SK-N-SH (cell line): ENCODE data around the gene NUDT12. TPM values are rescaled to one million over a fixed set of nuclear protein-coding genes. Genes with fewer than 3 reads are reported as not detected.

Source experiments
- CTCF ChIA-PET: fragments of 300-600, 350-600 bp; formaldehyde crosslinking; extraction: SDS; loops from one replicate; lab custom pipeline; 2021; lab: Yijun Ruan, JAX
- POLR2A ChIA-PET: fragments of 350-600 bp; sonication (Branson Sonifier 250); formaldehyde crosslinking; extraction: SDS; loops from one replicate; lab custom pipeline; 2020; ENCODE audit warnings: antibody characterized with exemption, inconsistent platforms; lab: Yijun Ruan, JAX
- DNase-seq: peaks from one replicate; pipeline ENCODE4 v3.0.0; 2012
- H2AFZ ChIP-seq: fragments of 200-600 bp; sonication (generic); 2 replicates; pipeline ENCODE4 v1.8.1; 2016; ENCODE audit warnings: antibody characterized with exemption, mild to moderate bottlenecking, low read depth
- H3F3A ChIP-seq: fragments of 200-600 bp; sonication (generic); replicated peaks from 2 replicates; pipeline ENCODE3; 2016; ENCODE audit warnings: antibody characterized with exemption, mild to moderate bottlenecking; ENCODE audit not compliant: insufficient read depth
- H3K27ac ChIP-seq, 2 experiments: fragments of 200-500 bp in 1 of 2; fragments of 200-600 bp in 1 of 2; sonication (Bioruptor generic) in 1 of 2; sonication (generic), shearing (Covaris generic) in 1 of 2; 2 replicates each; pipeline versions ENCODE4 v1.5.1 to v1.6.1; 2014 to 2016; ENCODE audit warnings: low read depth in 2 of 2, inconsistent platforms in 1 of 2, low read length in 1 of 2, mild to moderate bottlenecking in 1 of 2, mixed read lengths in 1 of 2
- H3K27me3 ChIP-seq: fragments of 200-600 bp; sonication (generic), shearing (Covaris generic); 2 replicates; pipeline ENCODE4 v1.6.1; 2016; ENCODE audit warnings: mixed run types; ENCODE audit not compliant: insufficient read depth
- H3K36me3 ChIP-seq, 2 experiments: fragments of 200-500 bp in 1 of 2; fragments of 200-600 bp in 1 of 2; sonication (Bioruptor generic) in 1 of 2; sonication (generic) in 1 of 2; replicated peaks in 1 of 2; 2 replicates each; pipeline versions ENCODE3 to v1.5.1; 2014 to 2016; ENCODE audit warnings: low read length in 1 of 2, mild to moderate bottlenecking in 1 of 2; ENCODE audit not compliant: insufficient read depth in 2 of 2, control insufficient read depth in 1 of 2
- H3K4me1 ChIP-seq, 2 experiments: fragments of 200-500 bp in 1 of 2; fragments of 200-600 bp in 1 of 2; sonication (Bioruptor generic) in 1 of 2; sonication (generic), shearing (Covaris generic) in 1 of 2; 2 replicates each; pipeline versions ENCODE4 v1.5.1 to v1.6.1; 2014 to 2016; ENCODE audit warnings: low read depth in 1 of 2, low read length in 1 of 2, mixed run types in 1 of 2; ENCODE audit not compliant: insufficient read depth in 2 of 2, control insufficient read depth in 1 of 2
- H3K4me2 ChIP-seq: fragments of 200-600 bp; sonication (generic), shearing (Covaris generic); 2 replicates; pipeline ENCODE4 v1.6.1; 2017; ENCODE audit warnings: mixed run types
- H3K4me3 ChIP-seq, 2 experiments: fragments of 200-500 bp in 1 of 2; fragments of 200-600 bp in 1 of 2; sonication (Bioruptor generic) in 1 of 2; sonication (generic), shearing (Covaris generic) in 1 of 2; 2 replicates each; pipeline versions ENCODE4 v1.5.1 to v1.8.1; 2014 to 2016; ENCODE audit warnings: low read depth in 2 of 2, inconsistent platforms in 1 of 2, low read length in 1 of 2, mild to moderate bottlenecking in 1 of 2, mixed read lengths in 1 of 2, moderate library complexity in 1 of 2
- H3K79me2 ChIP-seq: fragments of 200-600 bp; sonication (generic); 2 replicates; pipeline ENCODE4 v1.8.1; 2017; ENCODE audit warnings: mild to moderate bottlenecking; ENCODE audit not compliant: insufficient read depth
- H3K9ac ChIP-seq: fragments of 200-600 bp; sonication (generic); 2 replicates; pipeline ENCODE4 v1.6.1; 2017; ENCODE audit warnings: mixed run types
- H3K9me2 ChIP-seq: fragments of 200-600 bp; sonication (generic); 2 replicates; pipeline ENCODE4 v1.6.1; 2017; ENCODE audit warnings: mixed run types
- H3K9me3 ChIP-seq: fragments of 200-600 bp; sonication (generic); 2 replicates; pipeline ENCODE4 v1.6.1; 2017; ENCODE audit warnings: mixed run types, mild to moderate bottlenecking, moderate library complexity
- H4K20me1 ChIP-seq: fragments of 200-600 bp; sonication (generic); 2 replicates; pipeline ENCODE4 v1.6.1; 2017; ENCODE audit warnings: mild to moderate bottlenecking, mixed run types; ENCODE audit not compliant: insufficient read depth
- CHD2 ChIP-seq: fragments of 150-350 bp; IDR thresholded peaks from 2 replicates; pipeline ENCODE4 v1.6.1; 2018; ENCODE audit warnings: low read length; ENCODE audit not compliant: partially characterized antibody
- ELF1 ChIP-seq: IDR thresholded peaks from 2 replicates; pipeline ENCODE4 v1.4.0; 2012
- EP300 ChIP-seq, 2 experiments: IDR thresholded peaks; 2 replicates each; pipeline versions ENCODE4 v1.4.0 to v1.6.1; 2012; ENCODE audit warnings: borderline replicate concordance in 1 of 2, low read depth in 1 of 2, low read length in 1 of 2
- FOSL2 ChIP-seq: IDR thresholded peaks from 2 replicates; pipeline ENCODE4 v1.4.0; 2012; ENCODE audit warnings: low read depth, mild to moderate bottlenecking, moderate library complexity, borderline replicate concordance
- FOXJ3 ChIP-seq: sonication (generic); formaldehyde crosslinking; IDR thresholded peaks from 2 replicates; pipeline ENCODE4 v1.5.1; 2020; ENCODE audit warnings: mild to moderate bottlenecking, missing genetic modification reagents
- GABPA ChIP-seq: IDR thresholded peaks from 2 replicates; pipeline ENCODE4 v1.4.0; 2012; ENCODE audit warnings: low read depth, mild to moderate bottlenecking
- GATA2 ChIP-seq: sonication (generic); formaldehyde crosslinking; IDR thresholded peaks from 2 replicates; pipeline ENCODE4 v1.5.0; 2020; ENCODE audit warnings: mild to moderate bottlenecking, missing genetic modification reagents
- MEF2A ChIP-seq: IDR thresholded peaks from 2 replicates; pipeline ENCODE4 v1.4.0; 2012; ENCODE audit warnings: low read depth, borderline replicate concordance
- NFIC ChIP-seq: IDR thresholded peaks from 2 replicates; pipeline ENCODE4 v1.4.0; 2012; ENCODE audit warnings: borderline replicate concordance
- NRF1 ChIP-seq: IDR thresholded peaks from 2 replicates; pipeline ENCODE4 v1.6.1; 2012; ENCODE audit warnings: low read depth, mild to moderate bottlenecking, low read length
- POLR2AphosphoS5 ChIP-seq: IDR thresholded peaks from 2 replicates; pipeline ENCODE4 v1.6.1; 2012; ENCODE audit warnings: low read depth, low read length
- RCOR1 ChIP-seq: fragments of 150-350 bp; IDR thresholded peaks from 2 replicates; pipeline ENCODE4 v1.6.1; 2017; ENCODE audit warnings: antibody characterized with exemption, low read length
- RFX5 ChIP-seq: IDR thresholded peaks from 2 replicates; pipeline ENCODE4 v1.6.1; 2012; ENCODE audit warnings: mild to moderate bottlenecking, improper control_type of control experiment, low read length
- SIN3A ChIP-seq: IDR thresholded peaks from 2 replicates; pipeline ENCODE4 v1.6.1; 2012; ENCODE audit warnings: low read depth, mild to moderate bottlenecking, low read length, moderate library complexity, borderline replicate concordance
- SMC3 ChIP-seq: IDR thresholded peaks from 2 replicates; pipeline ENCODE4 v1.6.1; 2012; ENCODE audit warnings: low read depth, low read length, improper control_type of control experiment
- TAF1 ChIP-seq: IDR thresholded peaks from 2 replicates; pipeline ENCODE4 v1.6.1; 2012; ENCODE audit warnings: low read depth, mild to moderate bottlenecking, low read length, moderate library complexity, borderline replicate concordance
- WGBS: methylation state at CpG from one replicate; pipeline ENCODE4 v1.1.6; 2017; ENCODE audit warnings: low lambda C conversion rate; 5-methylcytosine and 5-hydroxymethylcytosine counted together
- polyA plus RNA-seq, 3 experiments: library from polyadenylated mRNA; depleted of rRNA; stranded (reverse); fragments of >200 nt; gene quantifications; 2 replicates each; pipeline ENCODE4 v1.2.3, GENCODE V29; 2012
- TF ChIP-seq, protein P1 (sequence below): fragments of 150-350 bp; IDR thresholded peaks from 2 replicates; pipeline ENCODE4 v1.6.1; 2017; ENCODE audit warnings: antibody characterized with exemption, low read length, low read depth, borderline replicate concordance
- TF ChIP-seq, protein P2 (sequence below): IDR thresholded peaks from 2 replicates; pipeline ENCODE4 v1.4.0; 2012; ENCODE audit warnings: low read depth
- TF ChIP-seq, protein P3 (sequence below): fragments of 200-600 bp; sonication (generic); IDR thresholded peaks from 2 replicates; pipeline ENCODE4 v1.6.1; 2017; ENCODE audit warnings: antibody characterized with exemption, mild to moderate bottlenecking, moderate library complexity
- TF ChIP-seq, protein P4 (sequence below): IDR thresholded peaks from 2 replicates; pipeline ENCODE4 v1.4.0; 2012; ENCODE audit warnings: low read depth, borderline replicate concordance

Gene NUDT12
- 4.9 and 8.1 TPM in 2 replicates for polyA plus RNA-seq (2012; rRNA removed)
- polyA plus RNA-seq (2012; cell fraction: cytosol; rRNA removed), result 6.6 and 8.0 TPM in 2 replicates
- 4.8 and 15.4 TPM in 2 replicates for polyA plus RNA-seq (2012; cell fraction: nucleus; rRNA removed)

DNA sequence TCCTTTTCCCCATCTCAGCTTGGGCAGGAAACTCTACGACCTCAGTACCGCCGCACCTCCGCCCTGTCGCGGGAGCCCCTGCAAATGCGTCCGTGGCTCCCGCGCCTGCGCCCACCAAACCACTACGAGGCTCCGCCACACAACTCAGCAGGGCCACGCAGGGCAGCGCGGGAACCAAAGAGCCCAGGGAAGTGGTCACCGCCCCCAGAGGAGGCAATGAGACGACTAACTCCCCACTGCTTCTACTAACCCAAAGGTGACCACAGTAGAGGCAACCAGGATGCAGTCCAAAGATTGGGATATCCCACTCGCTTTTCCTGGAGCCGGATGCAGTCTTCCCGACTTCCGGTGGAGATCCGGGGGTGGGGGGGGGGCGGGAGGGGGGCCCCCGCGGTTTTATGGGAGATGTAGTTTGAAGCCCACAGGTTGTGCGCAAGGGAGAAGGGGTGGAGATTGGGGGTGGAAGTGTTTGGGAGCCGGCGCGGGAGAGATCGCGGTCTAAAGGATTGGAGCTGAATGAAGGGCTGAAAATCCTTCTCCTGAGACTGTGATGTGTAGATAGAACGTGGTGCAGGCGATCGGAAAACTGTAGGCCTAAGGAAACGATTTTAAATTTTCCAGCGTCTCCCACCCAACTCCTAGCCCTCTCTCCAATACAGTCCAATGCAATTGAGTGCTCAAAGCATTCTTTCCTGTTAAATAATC is at the start of gene NUDT12:
Gene NUDT12, minus strand, starts transcription at position 337 of the 705 bp plus-strand sequence. CDS start 2,541 bp downstream, outside the sequence.
- CTCF ChIA-PET, result interaction anchor here (0.8 to 1.5 kb wide), 3 partner anchors 248 to 721 kb away, joined by 3 read pairs; no protein-coding TSS in a partner anchor
- Histone ChIP-seq H4K20me1 (no peaks in the 10 kb centered on the region), H3F3A (peaks cover 4% of the 10 kb centered on the region), H3K4me1 (peaks cover 0 to 6% of the 10 kb centered on the region in 2 experiments; a peak in 2 of 4 replicates), H3K4me3 (peak within 1 kb of the TSS; percentile 69 to 79), H3K27me3 (no peaks in the 10 kb centered on the region), H3K9me2 (no peaks in the 10 kb centered on the region; the same call in 1 of the 2 replicates), H3K9me3 (no peaks in the 10 kb centered on the region), H3K9ac (peak within 1 kb of the TSS; percentile 94), H3K4me2 (peak within 1 kb of the TSS; percentile 77), H3K79me2 (peaks cover 24% of the 10 kb centered on the region; the same call in 1 of the 2 replicates), H3K27ac (peak within 1 kb of the TSS; percentile 94 to 99), H2AFZ (peak within 1 kb of the TSS; percentile 90)
- peak; percentile 89 for DNase-seq
- POLR2A ChIA-PET, result no interaction called here
- WGBS, result 18% methylated on average over 32 of the region's 37 CpGs
- TF ChIP-seq MEF2A (no peak), RCOR1 (0 out of 2 replicates have a peak, but pooled peaks have one; percentile 2), GATA2 (0 out of 2 replicates have a peak, but pooled peaks have one; percentile 10), NRF1 (peak; percentile 67), ELF1 (no peak; the same call in 1 of the 2 replicates), TAF1 (peak; percentile 51; the same call in 1 of the 2 replicates), SMC3 (no peak), SIN3A (peak; percentile 58; the same call in 1 of the 2 replicates), EP300 (IDR thresholded peaks at IDR 0.05; ENCODE audit: borderline replicate concordance in 1 of 2, low read depth in 1 of 2, low read length in 1 of 2) (no peak), NFIC (0 out of 2 replicates have a peak, but pooled peaks have one; percentile 4), CHD2 (no peak), GABPA (peak; percentile 75), FOSL2 (no peak), RFX5 (no peak), FOXJ3 (CRISPR knock-in tag) (no peak), POLR2AphosphoS5 (peak; percentile 92)
- TF ChIP-seq, protein P1, sequence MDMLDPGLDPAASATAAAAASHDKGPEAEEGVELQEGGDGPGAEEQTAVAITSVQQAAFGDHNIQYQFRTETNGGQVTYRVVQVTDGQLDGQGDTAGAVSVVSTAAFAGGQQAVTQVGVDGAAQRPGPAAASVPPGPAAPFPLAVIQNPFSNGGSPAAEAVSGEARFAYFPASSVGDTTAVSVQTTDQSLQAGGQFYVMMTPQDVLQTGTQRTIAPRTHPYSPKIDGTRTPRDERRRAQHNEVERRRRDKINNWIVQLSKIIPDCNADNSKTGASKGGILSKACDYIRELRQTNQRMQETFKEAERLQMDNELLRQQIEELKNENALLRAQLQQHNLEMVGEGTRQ, result no peak
- TF ChIP-seq, protein P2, sequence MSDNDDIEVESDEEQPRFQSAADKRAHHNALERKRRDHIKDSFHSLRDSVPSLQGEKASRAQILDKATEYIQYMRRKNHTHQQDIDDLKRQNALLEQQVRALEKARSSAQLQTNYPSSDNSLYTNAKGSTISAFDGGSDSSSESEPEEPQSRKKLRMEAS, result peak; percentile 36; the same call in 1 of the 2 replicates
- TF ChIP-seq, protein P3, sequence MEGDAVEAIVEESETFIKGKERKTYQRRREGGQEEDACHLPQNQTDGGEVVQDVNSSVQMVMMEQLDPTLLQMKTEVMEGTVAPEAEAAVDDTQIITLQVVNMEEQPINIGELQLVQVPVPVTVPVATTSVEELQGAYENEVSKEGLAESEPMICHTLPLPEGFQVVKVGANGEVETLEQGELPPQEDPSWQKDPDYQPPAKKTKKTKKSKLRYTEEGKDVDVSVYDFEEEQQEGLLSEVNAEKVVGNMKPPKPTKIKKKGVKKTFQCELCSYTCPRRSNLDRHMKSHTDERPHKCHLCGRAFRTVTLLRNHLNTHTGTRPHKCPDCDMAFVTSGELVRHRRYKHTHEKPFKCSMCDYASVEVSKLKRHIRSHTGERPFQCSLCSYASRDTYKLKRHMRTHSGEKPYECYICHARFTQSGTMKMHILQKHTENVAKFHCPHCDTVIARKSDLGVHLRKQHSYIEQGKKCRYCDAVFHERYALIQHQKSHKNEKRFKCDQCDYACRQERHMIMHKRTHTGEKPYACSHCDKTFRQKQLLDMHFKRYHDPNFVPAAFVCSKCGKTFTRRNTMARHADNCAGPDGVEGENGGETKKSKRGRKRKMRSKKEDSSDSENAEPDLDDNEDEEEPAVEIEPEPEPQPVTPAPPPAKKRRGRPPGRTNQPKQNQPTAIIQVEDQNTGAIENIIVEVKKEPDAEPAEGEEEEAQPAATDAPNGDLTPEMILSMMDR, result no peak
- TF ChIP-seq, protein P4, sequence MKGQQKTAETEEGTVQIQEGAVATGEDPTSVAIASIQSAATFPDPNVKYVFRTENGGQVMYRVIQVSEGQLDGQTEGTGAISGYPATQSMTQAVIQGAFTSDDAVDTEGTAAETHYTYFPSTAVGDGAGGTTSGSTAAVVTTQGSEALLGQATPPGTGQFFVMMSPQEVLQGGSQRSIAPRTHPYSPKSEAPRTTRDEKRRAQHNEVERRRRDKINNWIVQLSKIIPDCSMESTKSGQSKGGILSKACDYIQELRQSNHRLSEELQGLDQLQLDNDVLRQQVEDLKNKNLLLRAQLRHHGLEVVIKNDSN, result no peak
- TF ChIP-seq, all 33 proteins: peak for 9
- H3K36me3 ChIP-seq, result peaks cover 15 to 21% of the 10 kb centered on the region in 2 experiments
